ENCODE data around the gene DSCAML1. TPM values are rescaled to one million over a fixed set of nuclear protein-coding genes. Genes with fewer than 3 reads are reported as not detected.

The DSCAML1 gene
- total and polyA plus RNA-seq, 2 of the 8 experiments (the other 6 are each of a cell fraction or from before 2014, with no cell fraction given) = 0.19 to 0.24 TPM

DNA sequence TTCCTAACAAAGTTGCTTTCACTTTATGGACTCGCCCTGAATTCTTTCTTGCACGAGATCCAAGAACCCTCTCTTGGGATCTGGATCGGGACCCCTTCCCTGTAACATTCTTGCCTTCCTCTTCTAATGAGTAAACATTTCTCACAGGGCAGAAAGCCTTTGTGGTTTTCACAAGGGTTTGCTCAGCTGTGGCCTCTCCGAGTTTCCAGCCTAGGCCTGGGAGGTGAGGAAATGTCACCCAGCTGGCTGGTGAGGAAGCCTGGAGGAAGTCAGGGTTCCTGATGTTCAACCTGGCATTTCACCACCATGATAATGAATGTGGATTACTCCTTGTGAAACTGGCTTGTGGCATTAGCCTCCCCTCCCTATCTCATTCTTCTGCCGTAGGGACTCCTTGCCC, 224.9 kb downstream of the DSCAML1 start:
- Histone ChIP-seq H3K27ac (ENCODE audit: low read depth, low read length) (no peak overlapping the region), H3K4me2 (ENCODE audit: insufficient read depth in 1 of 2, low read depth in 2 of 2, low read length in 2 of 2) (no peak overlapping the region), H2BK12ac (ENCODE audit: low read depth, low read length) (no peak overlapping the region), H3K4ac (replicated peaks; ENCODE audit: insufficient read length, low read depth, low read length) (no peak overlapping the region), H3K36me3 (ENCODE audit: control insufficient read depth in 2 of 4, insufficient read depth in 4 of 4, low read length in 3 of 4) (no peaks in the 10 kb centered on the region), H3K14ac (ENCODE audit: insufficient read length) (no peak overlapping the region), H2BK120ac (replicated peaks; ENCODE audit: low read depth, low read length) (no peak overlapping the region), H3K56ac (replicated peaks; ENCODE audit: insufficient read length, low read depth, low read length) (no peak overlapping the region), H3K27me3 (replicated peaks in 1 of 4; ENCODE audit: control insufficient read depth in 3 of 4, extremely low read depth in 1 of 4, insufficient read depth in 3 of 4, low read length in 3 of 4) (no peaks in the 10 kb centered on the region), H2BK15ac (ENCODE audit: low read length) (no peak overlapping the region), H3K18ac (ENCODE audit: extremely low read depth, low read length) (no peak overlapping the region), H4K8ac (ENCODE audit: extremely low read depth, insufficient read depth, low read length) (no peak overlapping the region), H2BK5ac (ENCODE audit: low read depth, low read length) (no peak overlapping the region), H3K4me1 (replicated peaks in 1 of 4; ENCODE audit: control insufficient read depth in 3 of 4, insufficient read depth in 4 of 4, low read length in 3 of 4) (no peaks in the 10 kb centered on the region), H2AFZ (ENCODE audit: low read length) (no peak overlapping the region), H4K91ac (replicated peaks; ENCODE audit: insufficient read length, low read length) (no peak overlapping the region), H2AK5ac (ENCODE audit: low read depth, low read length) (no peak overlapping the region), H4K5ac (ENCODE audit: insufficient read length, low read depth, low read length) (no peak overlapping the region), H3K23me2 (ENCODE audit: low read depth, low read length) (no peaks in the 10 kb centered on the region), H3K9ac (replicated peaks in 1 of 4; ENCODE audit: extremely low read depth in 1 of 4, low read depth in 3 of 4, low read length in 3 of 4) (no peak overlapping the region), H4K20me1 (replicated peaks in 1 of 2; ENCODE audit: control insufficient read depth in 1 of 2, insufficient read depth in 2 of 2, low read length in 2 of 2) (no peaks in the 10 kb centered on the region), H2BK20ac (ENCODE audit: low read length) (no peak overlapping the region), H3K79me2 (ENCODE audit: control insufficient read depth in 1 of 2, insufficient read depth in 2 of 2, low read length in 2 of 2) (no peaks in the 10 kb centered on the region), H3K9me3 (ENCODE audit: insufficient read depth in 2 of 2, low read depth in 1 of 2, low read length in 1 of 2) (no peaks in the 10 kb centered on the region), H3K79me1 (ENCODE audit: low read depth, low read length) (no peaks in the 10 kb centered on the region), H3K4me3 (ENCODE audit: extremely low read depth in 1 of 4, insufficient read depth in 2 of 4, low read depth in 3 of 4, low read length in 4 of 4) (no peak overlapping the region), H3K23ac (ENCODE audit: insufficient read length) (no peak overlapping the region)
- FAIRE-seq (no peak), DNase-seq (ENCODE audit: low read depth in 1 of 2, low spot score in 2 of 2) (no peak)
- ChIA-PET POLR2A (ENCODE audit: partially characterized antibody) (no interaction called here), CTCF (ENCODE audit: partially characterized antibody) (interaction anchor here (1.3 to 1.5 kb wide), 3 partner anchors 35 to 237 kb away, joined by 3 to 4 read pairs (median 3); no protein-coding TSS in a partner anchor)
- WGBS, 2 experiments (ENCODE audit: extremely low coverage in 1 of 2, insufficient coverage in 1 of 2, insufficient read length in 1 of 2, insufficient replicate concordance in 2 of 2, low coverage in 1 of 2, low lambda C conversion rate in 2 of 2, missing lambda C conversion rate in 1 of 2) = 90% methylated on average over 5 of the region's 5 CpGs; no CpG with 5 or more reads in 1 of the 2 experiments
- no peak for TF ChIP-seq SP2 (IDR thresholded peaks at IDR 0.05; ENCODE audit: low read length)
- TF ChIP-seq PHF8 (conservative IDR thresholded peaks at IDR 0.05; ENCODE audit: low read depth, low read length) = no peak
- TF ChIP-seq CBX5 (IDR thresholded peaks at IDR 0.05; ENCODE audit: low read depth, low read length) = no peak
- TF ChIP-seq CREB1 (IDR thresholded peaks at IDR 0.05) = no peak
- TF ChIP-seq KDM5A (IDR thresholded peaks at IDR 0.05; ENCODE audit: low read length) = no peak
- TF ChIP-seq, protein P1, sequence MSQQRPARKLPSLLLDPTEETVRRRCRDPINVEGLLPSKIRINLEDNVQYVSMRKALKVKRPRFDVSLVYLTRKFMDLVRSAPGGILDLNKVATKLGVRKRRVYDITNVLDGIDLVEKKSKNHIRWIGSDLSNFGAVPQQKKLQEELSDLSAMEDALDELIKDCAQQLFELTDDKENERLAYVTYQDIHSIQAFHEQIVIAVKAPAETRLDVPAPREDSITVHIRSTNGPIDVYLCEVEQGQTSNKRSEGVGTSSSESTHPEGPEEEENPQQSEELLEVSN (IDR thresholded peaks at IDR 0.05) = no peak
- TF ChIP-seq GABPA (IDR thresholded peaks at IDR 0.05; ENCODE audit: borderline replicate concordance, insufficient read depth, low read length) = no peak
- TF ChIP-seq CBX8 (IDR thresholded peaks at IDR 0.05; ENCODE audit: borderline replicate concordance, low read depth, low read length) = no peak
- TF ChIP-seq EP300 (IDR thresholded peaks at IDR 0.05; ENCODE audit: borderline replicate concordance in 1 of 2, low read depth in 2 of 2, low read length in 2 of 2) = no peak
- no peak for TF ChIP-seq MAFK (IDR thresholded peaks at IDR 0.05; ENCODE audit: low read depth, low read length)
- no peak for TF ChIP-seq POLR2AphosphoS5 (IDR thresholded peaks at IDR 0.05; ENCODE audit: low read depth, low read length)
- no peak for TF ChIP-seq NANOG (IDR thresholded peaks at IDR 0.05; ENCODE audit: insufficient read depth, low read depth, low read length, poor library complexity, severe bottlenecking)
- TF ChIP-seq EZH2 (IDR thresholded peaks at IDR 0.05; ENCODE audit: low read depth, low read length, severe bottlenecking) = no peak

All from H1 (cell line).